SK-N-SH treated with all-trans-retinoic acid at 6 μM for 48 hours (cell line): ENCODE data around the gene FBXW11.

Source experiments
- ATAC-seq: fragments of 200-7000 bp; cut with Tn5 transposase; 3 replicates; pipeline ENCODE4 v1.9.1; 2020; ENCODE audit warnings: mild to moderate bottlenecking, moderate library complexity
- ARNTL ChIP-seq: fragments of 450-650 bp; formaldehyde crosslinking; IDR thresholded peaks from 2 replicates; pipeline ENCODE4 v1.5.0; 2020; ENCODE audit warnings: low read depth, mild to moderate bottlenecking, moderate library complexity, borderline replicate concordance
- BACH2 ChIP-seq: fragments of 250-450 bp; sonication (Bioruptor Pico); IDR thresholded peaks from 2 replicates; pipeline ENCODE4 v1.9.0; 2021; ENCODE audit warnings: mild to moderate bottlenecking, borderline replicate concordance
- CSDC2 ChIP-seq: fragments of 250-450 bp; sonication (Bioruptor Pico); IDR thresholded peaks from 2 replicates; pipeline ENCODE4 v1.5.0; 2020; ENCODE audit warnings: mild to moderate bottlenecking, moderate library complexity
- ESRRG ChIP-seq: fragments of 250-450 bp; sonication (Bioruptor Pico); IDR thresholded peaks from 2 replicates; pipeline ENCODE4 v1.6.1; 2021; ENCODE audit warnings: mild to moderate bottlenecking
- GLIS3 ChIP-seq: fragments of 250-450 bp; sonication (Bioruptor Pico); IDR thresholded peaks from 2 replicates; pipeline ENCODE4 v1.5.0; 2020; ENCODE audit warnings: mild to moderate bottlenecking, moderate library complexity
- ISL1 ChIP-seq: fragments of 250-450 bp; sonication (Bioruptor Pico); IDR thresholded peaks from 2 replicates; pipeline ENCODE4 v2.1.2; 2022; ENCODE audit warnings: mild to moderate bottlenecking, moderate library complexity
- OSR1 ChIP-seq: fragments of 250-450 bp; sonication (Bioruptor Pico); IDR thresholded peaks from 2 replicates; pipeline ENCODE4 v1.8.0; 2022; ENCODE audit warnings: moderate library complexity, mild to moderate bottlenecking, inconsistent platforms
- PPARA ChIP-seq: fragments of 250-450 bp; sonication (Bioruptor Pico); IDR thresholded peaks from 2 replicates; pipeline ENCODE4 v1.5.0; 2020; ENCODE audit warnings: mild to moderate bottlenecking, borderline replicate concordance
- RARB ChIP-seq: fragments of 250-450 bp; sonication (Bioruptor Pico); IDR thresholded peaks from 2 replicates; pipeline ENCODE4 v1.8.0; 2021; ENCODE audit warnings: mild to moderate bottlenecking, moderate library complexity
- SNAI2 ChIP-seq: fragments of 250-450 bp; sonication (Bioruptor Pico); IDR thresholded peaks from 2 replicates; pipeline ENCODE4 v1.5.0; 2020; ENCODE audit warnings: mild to moderate bottlenecking, moderate library complexity
- TCF4 ChIP-seq: fragments of 250-450 bp; sonication (Bioruptor Pico); IDR thresholded peaks from 2 replicates; pipeline ENCODE4 v1.8.0; 2021; ENCODE audit warnings: mild to moderate bottlenecking, moderate library complexity, borderline replicate concordance
- TOX ChIP-seq: fragments of 250-450 bp; sonication (Bioruptor Pico); IDR thresholded peaks from 2 replicates; pipeline ENCODE4 v1.8.0; 2021; ENCODE audit warnings: mild to moderate bottlenecking, moderate library complexity, borderline replicate concordance
- ZFP3 ChIP-seq: fragments of 250-450 bp; sonication (Bioruptor Pico); IDR thresholded peaks from 2 replicates; pipeline ENCODE4 v1.5.0; 2020; ENCODE audit warnings: mild to moderate bottlenecking, moderate library complexity
- ZFP30 ChIP-seq: fragments of 450-650 bp; formaldehyde crosslinking; IDR thresholded peaks from 2 replicates; pipeline ENCODE4 v1.5.0; 2022; ENCODE audit warnings: mild to moderate bottlenecking, moderate library complexity
- ZNF565 ChIP-seq: fragments of 450-650 bp; formaldehyde crosslinking; conservative IDR thresholded peaks from 2 replicates; pipeline ENCODE4 v1.5.0; 2020; ENCODE audit warnings: low read depth, mild to moderate bottlenecking, moderate library complexity
- ZNF70 ChIP-seq: fragments of 450-650 bp; formaldehyde crosslinking; IDR thresholded peaks from 2 replicates; pipeline ENCODE4 v1.5.0; 2020; ENCODE audit warnings: mild to moderate bottlenecking, moderate library complexity
- ZNF8 ChIP-seq: fragments of 450-650 bp; formaldehyde crosslinking; IDR thresholded peaks from 2 replicates; pipeline ENCODE4 v1.5.0; 2020; ENCODE audit warnings: mild to moderate bottlenecking, moderate library complexity
- TF ChIP-seq, protein P1 (sequence below): fragments of 250-450 bp; sonication (Bioruptor Pico); IDR thresholded peaks from 2 replicates; pipeline ENCODE4 v1.8.0; 2021; ENCODE audit warnings: low read depth, mild to moderate bottlenecking, moderate library complexity, borderline replicate concordance
- TF ChIP-seq, protein P2 (sequence below): fragments of 250-450 bp; sonication (Bioruptor Pico); IDR thresholded peaks from 2 replicates; pipeline ENCODE4 v1.5.1; 2020; ENCODE audit warnings: low read depth, mild to moderate bottlenecking, moderate library complexity
- TF ChIP-seq, protein P3 (sequence below): fragments of 250-450 bp; sonication (Bioruptor Pico); IDR thresholded peaks from 2 replicates; pipeline ENCODE4 v1.5.1; 2021; ENCODE audit warnings: mild to moderate bottlenecking, moderate library complexity
- TF ChIP-seq, protein P4 (sequence below): fragments of 250-450 bp; sonication (Bioruptor Pico); IDR thresholded peaks from 2 replicates; pipeline ENCODE4 v1.5.0; 2020; ENCODE audit warnings: mild to moderate bottlenecking, moderate library complexity
- TF ChIP-seq, protein P5 (sequence below): fragments of 250-450 bp; sonication (Bioruptor Pico); IDR thresholded peaks from 2 replicates; pipeline ENCODE4 v1.8.0; 2020; ENCODE audit warnings: mild to moderate bottlenecking, moderate library complexity, borderline replicate concordance

The FBXW11 gene

DNA sequence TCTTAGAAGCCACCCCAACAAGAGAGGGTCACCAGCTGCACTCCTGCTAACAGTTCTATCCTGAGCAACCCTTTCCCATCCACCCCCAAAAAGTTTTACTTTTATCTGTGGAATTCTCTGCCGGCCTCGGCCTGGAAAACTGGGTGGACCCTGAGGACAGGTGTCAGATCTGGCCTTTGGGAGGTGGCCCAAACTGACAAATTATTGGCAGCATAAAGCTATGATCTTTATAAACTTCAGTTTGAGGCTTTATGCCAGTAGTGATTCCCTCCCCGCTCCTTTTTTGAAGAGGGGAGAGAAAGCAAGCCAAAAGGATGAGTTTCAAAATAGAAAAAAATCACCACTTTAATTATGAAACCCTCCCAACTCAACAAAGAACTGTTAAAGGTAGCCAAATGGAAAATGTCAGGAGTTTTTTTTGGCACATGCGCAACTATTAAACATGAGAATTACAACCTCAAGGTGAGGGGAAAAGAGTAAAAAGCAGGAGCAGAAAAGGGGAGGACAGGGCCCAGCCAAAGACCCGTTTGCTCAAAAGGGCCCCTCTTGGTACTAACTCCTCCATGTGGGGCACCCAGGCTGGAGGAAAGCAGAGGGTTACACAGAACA is 49.4 kb downstream of the FBXW11 start:
- no peak for ATAC-seq
- TF ChIP-seq ZFP30 (CRISPR knock-in tag) (no peak), TCF4 (no peak), ZNF8 (CRISPR knock-in tag) (no peak), ZNF565 (CRISPR knock-in tag) (no peak), TOX (no peak), BACH2 (CRISPR knock-in tag) (no peak), PPARA (CRISPR knock-in tag) (no peak), ESRRG (no peak), ARNTL (CRISPR knock-in tag) (no peak), OSR1 (CRISPR knock-in tag) (no peak), ZNF70 (CRISPR knock-in tag) (no peak), ISL1 (CRISPR knock-in tag) (no peak), ZFP3 (no peak), CSDC2 (no peak), SNAI2 (no peak), GLIS3 (no peak), RARB (no peak)
- TF ChIP-seq, protein P1, sequence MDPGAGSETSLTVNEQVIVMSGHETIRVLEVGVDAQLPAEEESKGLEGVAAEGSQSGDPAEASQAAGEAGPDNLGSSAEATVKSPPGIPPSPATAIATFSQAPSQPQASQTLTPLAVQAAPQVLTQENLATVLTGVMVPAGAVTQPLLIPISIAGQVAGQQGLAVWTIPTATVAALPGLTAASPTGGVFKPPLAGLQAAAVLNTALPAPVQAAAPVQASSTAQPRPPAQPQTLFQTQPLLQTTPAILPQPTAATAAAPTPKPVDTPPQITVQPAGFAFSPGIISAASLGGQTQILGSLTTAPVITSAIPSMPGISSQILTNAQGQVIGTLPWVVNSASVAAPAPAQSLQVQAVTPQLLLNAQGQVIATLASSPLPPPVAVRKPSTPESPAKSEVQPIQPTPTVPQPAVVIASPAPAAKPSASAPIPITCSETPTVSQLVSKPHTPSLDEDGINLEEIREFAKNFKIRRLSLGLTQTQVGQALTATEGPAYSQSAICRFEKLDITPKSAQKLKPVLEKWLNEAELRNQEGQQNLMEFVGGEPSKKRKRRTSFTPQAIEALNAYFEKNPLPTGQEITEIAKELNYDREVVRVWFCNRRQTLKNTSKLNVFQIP (CRISPR knock-in tag) = no peak
- TF ChIP-seq, protein P2, sequence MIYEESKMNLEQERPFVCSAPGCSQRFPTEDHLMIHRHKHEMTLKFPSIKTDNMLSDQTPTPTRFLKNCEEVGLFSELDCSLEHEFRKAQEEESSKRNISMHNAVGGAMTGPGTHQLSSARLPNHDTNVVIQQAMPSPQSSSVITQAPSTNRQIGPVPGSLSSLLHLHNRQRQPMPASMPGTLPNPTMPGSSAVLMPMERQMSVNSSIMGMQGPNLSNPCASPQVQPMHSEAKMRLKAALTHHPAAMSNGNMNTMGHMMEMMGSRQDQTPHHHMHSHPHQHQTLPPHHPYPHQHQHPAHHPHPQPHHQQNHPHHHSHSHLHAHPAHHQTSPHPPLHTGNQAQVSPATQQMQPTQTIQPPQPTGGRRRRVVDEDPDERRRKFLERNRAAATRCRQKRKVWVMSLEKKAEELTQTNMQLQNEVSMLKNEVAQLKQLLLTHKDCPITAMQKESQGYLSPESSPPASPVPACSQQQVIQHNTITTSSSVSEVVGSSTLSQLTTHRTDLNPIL (CRISPR knock-in tag) = no peak
- TF ChIP-seq, protein P3, sequence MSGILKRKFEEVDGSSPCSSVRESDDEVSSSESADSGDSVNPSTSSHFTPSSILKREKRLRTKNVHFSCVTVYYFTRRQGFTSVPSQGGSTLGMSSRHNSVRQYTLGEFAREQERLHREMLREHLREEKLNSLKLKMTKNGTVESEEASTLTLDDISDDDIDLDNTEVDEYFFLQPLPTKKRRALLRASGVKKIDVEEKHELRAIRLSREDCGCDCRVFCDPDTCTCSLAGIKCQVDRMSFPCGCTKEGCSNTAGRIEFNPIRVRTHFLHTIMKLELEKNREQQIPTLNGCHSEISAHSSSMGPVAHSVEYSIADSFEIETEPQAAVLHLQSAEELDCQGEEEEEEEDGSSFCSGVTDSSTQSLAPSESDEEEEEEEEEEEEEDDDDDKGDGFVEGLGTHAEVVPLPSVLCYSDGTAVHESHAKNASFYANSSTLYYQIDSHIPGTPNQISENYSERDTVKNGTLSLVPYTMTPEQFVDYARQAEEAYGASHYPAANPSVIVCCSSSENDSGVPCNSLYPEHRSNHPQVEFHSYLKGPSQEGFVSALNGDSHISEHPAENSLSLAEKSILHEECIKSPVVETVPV (CRISPR knock-in tag) = no peak

DNA sequence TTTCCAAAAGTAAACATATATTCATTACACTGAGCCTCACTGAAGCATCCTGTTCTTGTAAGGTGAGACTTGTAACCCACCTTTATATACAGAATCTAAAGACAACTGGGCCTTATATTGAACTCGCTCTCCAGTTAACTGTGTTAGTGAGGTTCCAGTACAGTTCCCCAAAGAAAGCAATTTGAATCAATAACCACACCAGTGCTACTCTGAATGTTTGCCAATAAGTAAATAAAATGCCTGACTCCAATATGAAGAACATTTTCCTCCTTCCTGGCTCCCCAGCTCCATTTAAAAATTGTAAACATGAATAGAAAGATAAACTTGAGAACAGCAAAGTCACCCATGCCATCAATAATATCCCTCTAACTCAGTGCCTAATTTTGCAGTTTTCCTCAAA is 50.1 kb downstream of the FBXW11 start:
- ATAC-seq = no peak
- TF ChIP-seq TOX (no peak), BACH2 (CRISPR knock-in tag) (no peak), SNAI2 (no peak), ZFP3 (no peak), ISL1 (CRISPR knock-in tag) (no peak), ZNF565 (CRISPR knock-in tag) (no peak), ESRRG (no peak), CSDC2 (no peak), ARNTL (CRISPR knock-in tag) (no peak), ZNF70 (CRISPR knock-in tag) (no peak), TCF4 (no peak), OSR1 (CRISPR knock-in tag) (no peak), ZFP30 (CRISPR knock-in tag) (no peak)
- TF ChIP-seq, protein P2 (CRISPR knock-in tag) = no peak
- TF ChIP-seq, protein P3 (CRISPR knock-in tag) = no peak
- TF ChIP-seq, protein P4, sequence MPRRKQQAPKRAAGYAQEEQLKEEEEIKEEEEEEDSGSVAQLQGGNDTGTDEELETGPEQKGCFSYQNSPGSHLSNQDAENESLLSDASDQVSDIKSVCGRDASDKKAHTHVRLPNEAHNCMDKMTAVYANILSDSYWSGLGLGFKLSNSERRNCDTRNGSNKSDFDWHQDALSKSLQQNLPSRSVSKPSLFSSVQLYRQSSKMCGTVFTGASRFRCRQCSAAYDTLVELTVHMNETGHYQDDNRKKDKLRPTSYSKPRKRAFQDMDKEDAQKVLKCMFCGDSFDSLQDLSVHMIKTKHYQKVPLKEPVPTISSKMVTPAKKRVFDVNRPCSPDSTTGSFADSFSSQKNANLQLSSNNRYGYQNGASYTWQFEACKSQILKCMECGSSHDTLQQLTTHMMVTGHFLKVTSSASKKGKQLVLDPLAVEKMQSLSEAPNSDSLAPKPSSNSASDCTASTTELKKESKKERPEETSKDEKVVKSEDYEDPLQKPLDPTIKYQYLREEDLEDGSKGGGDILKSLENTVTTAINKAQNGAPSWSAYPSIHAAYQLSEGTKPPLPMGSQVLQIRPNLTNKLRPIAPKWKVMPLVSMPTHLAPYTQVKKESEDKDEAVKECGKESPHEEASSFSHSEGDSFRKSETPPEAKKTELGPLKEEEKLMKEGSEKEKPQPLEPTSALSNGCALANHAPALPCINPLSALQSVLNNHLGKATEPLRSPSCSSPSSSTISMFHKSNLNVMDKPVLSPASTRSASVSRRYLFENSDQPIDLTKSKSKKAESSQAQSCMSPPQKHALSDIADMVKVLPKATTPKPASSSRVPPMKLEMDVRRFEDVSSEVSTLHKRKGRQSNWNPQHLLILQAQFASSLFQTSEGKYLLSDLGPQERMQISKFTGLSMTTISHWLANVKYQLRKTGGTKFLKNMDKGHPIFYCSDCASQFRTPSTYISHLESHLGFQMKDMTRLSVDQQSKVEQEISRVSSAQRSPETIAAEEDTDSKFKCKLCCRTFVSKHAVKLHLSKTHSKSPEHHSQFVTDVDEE = no peak
- TF ChIP-seq, protein P1 (CRISPR knock-in tag) = no peak
- TF ChIP-seq, protein P5, sequence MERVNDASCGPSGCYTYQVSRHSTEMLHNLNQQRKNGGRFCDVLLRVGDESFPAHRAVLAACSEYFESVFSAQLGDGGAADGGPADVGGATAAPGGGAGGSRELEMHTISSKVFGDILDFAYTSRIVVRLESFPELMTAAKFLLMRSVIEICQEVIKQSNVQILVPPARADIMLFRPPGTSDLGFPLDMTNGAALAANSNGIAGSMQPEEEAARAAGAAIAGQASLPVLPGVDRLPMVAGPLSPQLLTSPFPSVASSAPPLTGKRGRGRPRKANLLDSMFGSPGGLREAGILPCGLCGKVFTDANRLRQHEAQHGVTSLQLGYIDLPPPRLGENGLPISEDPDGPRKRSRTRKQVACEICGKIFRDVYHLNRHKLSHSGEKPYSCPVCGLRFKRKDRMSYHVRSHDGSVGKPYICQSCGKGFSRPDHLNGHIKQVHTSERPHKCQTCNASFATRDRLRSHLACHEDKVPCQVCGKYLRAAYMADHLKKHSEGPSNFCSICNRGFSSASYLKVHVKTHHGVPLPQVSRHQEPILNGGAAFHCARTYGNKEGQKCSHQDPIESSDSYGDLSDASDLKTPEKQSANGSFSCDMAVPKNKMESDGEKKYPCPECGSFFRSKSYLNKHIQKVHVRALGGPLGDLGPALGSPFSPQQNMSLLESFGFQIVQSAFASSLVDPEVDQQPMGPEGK (CRISPR knock-in tag) = no peak
